Testis (tissue), 3 donors: Measurements from ENCODE around the gene DELE1. TPM values are rescaled to one million over a fixed set of nuclear protein-coding genes. Genes with fewer than 3 reads are reported as not detected.

ENCODE experiments used
- DNase-seq: peaks from one replicate; pipeline ENCODE4 v3.0.0-alpha.2; 2019
- H3K27ac ChIP-seq, 2 donors: fragments of 200-600 bp; sonication (generic); one replicate each; pipeline ENCODE4 v1.5.1; 2019
- H3K27me3 ChIP-seq: fragments of 200-600 bp; sonication (generic); one replicate; pipeline ENCODE4 v1.5.1; 2019
- H3K36me3 ChIP-seq: fragments of 200-600 bp; sonication (generic); one replicate; pipeline ENCODE4 v1.5.1; 2017; ENCODE audit warnings: low read depth; ENCODE audit errors: missing control alignments
- H3K4me1 ChIP-seq: fragments of 200-600 bp; sonication (generic); one replicate; pipeline ENCODE4 v1.5.1; 2019
- H3K4me3 ChIP-seq, 2 donors: fragments of 200-600 bp; sonication (generic); one replicate each; pipeline ENCODE4 v1.5.1; 2017 to 2019
- H3K9me3 ChIP-seq: fragments of 200-600 bp; sonication (generic); one replicate; pipeline ENCODE4 v1.5.1; 2017
- POLR2A ChIP-seq: fragments of 450-650 bp; IDR thresholded peaks from one replicate; pipeline ENCODE4 v1.6.1; 2017; ENCODE audit warnings: antibody characterized with exemption, mild to moderate bottlenecking, moderate library complexity
- WGBS, 2 donors: methylation state at CpG; one replicate each; pipeline ENCODE4 v1.1.5; 2018; 5-methylcytosine and 5-hydroxymethylcytosine counted together
- intact Hi-C: fragments of 100-400 bp; cut with DNase I; formaldehyde crosslinking; loops from one replicate; pipeline ENCODE4 v1.15.1; 2023; ENCODE audit warnings: low total_unique reads
- polyA plus RNA-seq: library from polyadenylated mRNA; stranded (reverse); fragments of 350-450 nt; fragmentation: Illumina TruSeq; extraction: RNeasy Lipid Tissue Mini Kit (QIAGEN cat#74804); gene quantifications from one replicate; pipeline ENCODE4 v1.2.3, GENCODE V29; 2014; ENCODE audit warnings: low read depth, low replicate concordance; ENCODE audit not compliant: insufficient read depth
- total RNA-seq, 2 donors: library from RNA; depleted of rRNA; stranded (reverse); fragments of >200 nt; gene quantifications; one replicate each; pipeline ENCODE4 v1.2.3, GENCODE V29; 2016
- TF ChIP-seq, protein P1 (sequence below), 3 experiments: fragments of 450-650 bp in 2 of 3; fragments of 200-600 bp in 1 of 3; sonication (generic) in 1 of 3; IDR thresholded peaks; one replicate each; pipeline ENCODE4 v1.5.1; 2016 to 2019; ENCODE audit warnings: antibody characterized with exemption in 3 of 3, mild to moderate bottlenecking in 2 of 3, moderate library complexity in 1 of 3

Gene DELE1
- total and polyA plus RNA-seq, 3 donors from 2014 or later = 51.2 to 75.8 (median 69.9) TPM

DNA sequence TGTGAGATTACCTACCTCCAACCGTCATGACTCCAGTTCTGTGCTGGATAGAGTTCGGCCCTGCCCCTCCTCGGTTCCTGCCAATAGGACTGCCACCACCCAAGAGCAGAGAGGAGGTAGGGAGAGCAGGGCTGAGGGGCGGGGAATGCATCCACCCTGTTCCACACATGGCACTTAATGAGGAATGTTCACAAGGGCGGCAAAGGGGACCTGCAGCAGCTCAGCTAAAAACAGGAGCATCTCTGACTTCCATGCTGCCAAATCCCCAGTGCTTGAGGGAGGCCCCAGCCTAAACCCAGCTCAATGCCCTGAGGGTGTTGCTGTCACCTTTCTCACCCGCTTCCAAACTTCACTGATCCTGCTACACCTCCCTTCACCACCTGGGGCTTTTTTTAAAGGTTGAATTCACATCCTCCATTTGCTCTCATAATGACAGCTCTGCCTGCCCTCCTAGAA is 7.8 kb upstream of the DELE1 start:
- WGBS, 2 donors = 81 to 84% methylated on average over 6 of the region's 6 CpGs
- Histone ChIP-seq H3K4me3 (no peak overlapping the region), H3K27me3 (no peaks in the 10 kb centered on the region), H3K9me3 (no peaks in the 10 kb centered on the region), H3K36me3 (no peaks in the 10 kb centered on the region), H3K4me1 (no peaks in the 10 kb centered on the region), H3K27ac (no peak overlapping the region)
- intact Hi-C loops = no loop called here
- no peak for DNase-seq
- TF ChIP-seq, protein P1, sequence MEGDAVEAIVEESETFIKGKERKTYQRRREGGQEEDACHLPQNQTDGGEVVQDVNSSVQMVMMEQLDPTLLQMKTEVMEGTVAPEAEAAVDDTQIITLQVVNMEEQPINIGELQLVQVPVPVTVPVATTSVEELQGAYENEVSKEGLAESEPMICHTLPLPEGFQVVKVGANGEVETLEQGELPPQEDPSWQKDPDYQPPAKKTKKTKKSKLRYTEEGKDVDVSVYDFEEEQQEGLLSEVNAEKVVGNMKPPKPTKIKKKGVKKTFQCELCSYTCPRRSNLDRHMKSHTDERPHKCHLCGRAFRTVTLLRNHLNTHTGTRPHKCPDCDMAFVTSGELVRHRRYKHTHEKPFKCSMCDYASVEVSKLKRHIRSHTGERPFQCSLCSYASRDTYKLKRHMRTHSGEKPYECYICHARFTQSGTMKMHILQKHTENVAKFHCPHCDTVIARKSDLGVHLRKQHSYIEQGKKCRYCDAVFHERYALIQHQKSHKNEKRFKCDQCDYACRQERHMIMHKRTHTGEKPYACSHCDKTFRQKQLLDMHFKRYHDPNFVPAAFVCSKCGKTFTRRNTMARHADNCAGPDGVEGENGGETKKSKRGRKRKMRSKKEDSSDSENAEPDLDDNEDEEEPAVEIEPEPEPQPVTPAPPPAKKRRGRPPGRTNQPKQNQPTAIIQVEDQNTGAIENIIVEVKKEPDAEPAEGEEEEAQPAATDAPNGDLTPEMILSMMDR (IDR thresholded peaks at IDR 0.05) = no peak
- TF ChIP-seq POLR2A = no peak

DNA sequence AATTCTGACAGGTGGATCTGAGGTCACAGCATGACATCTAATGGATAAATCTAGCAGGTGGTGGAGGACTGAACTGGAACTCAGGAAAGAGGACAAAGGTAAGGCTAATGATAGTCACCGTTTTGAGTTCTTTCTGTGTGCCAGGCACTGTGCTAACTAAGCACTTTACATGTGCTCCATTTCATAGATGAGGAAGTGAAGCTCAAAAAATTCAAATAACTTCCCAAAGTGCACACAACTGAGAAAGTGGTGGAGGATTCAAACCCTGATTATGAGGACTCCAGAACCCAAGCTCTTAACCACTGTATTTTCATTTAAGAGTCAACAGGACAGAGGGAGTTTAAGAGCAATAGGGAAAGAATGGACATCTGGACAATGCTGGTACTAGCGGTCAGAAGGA is 7.1 kb upstream of the DELE1 start:
- 69 to 76% methylated on average over 2 of the region's 2 CpGs for WGBS, 2 donors
- intact Hi-C loops = no loop called here
- no peaks in the 10 kb centered on the region for H3K36me3 ChIP-seq
- H3K4me1 ChIP-seq = no peaks in the 10 kb centered on the region
- no peak overlapping the region for H3K27ac ChIP-seq
- H3K27me3 ChIP-seq = no peaks in the 10 kb centered on the region
- H3K4me3 ChIP-seq = no peak overlapping the region
- no peak for DNase-seq
- no peaks in the 10 kb centered on the region for H3K9me3 ChIP-seq
- TF ChIP-seq, protein P1 (IDR thresholded peaks at IDR 0.05) = no peak
- no peak for TF ChIP-seq POLR2A

GRCh38 chr5:141917760-141918159 is 5.9 kb upstream of the DELE1 start:
- no peaks in the 10 kb centered on the region for H3K36me3 ChIP-seq
- intact Hi-C loops = no loop called here
- H3K4me3 ChIP-seq = no peak overlapping the region
- 83 to 85% methylated on average over 5 of the region's 5 CpGs for WGBS, 2 donors
- TF ChIP-seq POLR2A = no peak
- TF ChIP-seq, protein P1 (IDR thresholded peaks at IDR 0.05) = no peak
- no peaks in the 10 kb centered on the region for H3K27me3 ChIP-seq
- no peak overlapping the region for H3K27ac ChIP-seq
- no peaks in the 10 kb centered on the region for H3K4me1 ChIP-seq
- no peaks in the 10 kb centered on the region for H3K9me3 ChIP-seq
- DNase-seq = no peak

GRCh38 chr5:141919218-141920119 is 4.2 kb upstream of the DELE1 start:
- Histone ChIP-seq H3K9me3 (no peaks in the 10 kb centered on the region), H3K36me3 (no peaks in the 10 kb centered on the region), H3K27ac (no peak overlapping the region), H3K4me3 (no peak overlapping the region), H3K27me3 (no peaks in the 10 kb centered on the region), H3K4me1 (peaks cover 4% of the 10 kb centered on the region)
- TF ChIP-seq POLR2A = no peak
- TF ChIP-seq, protein P1 (IDR thresholded peaks at IDR 0.05) = no peak
- DNase-seq = no peak
- intact Hi-C loops = no loop called here
- 81 to 90% methylated on average over 8 of the region's 8 CpGs for WGBS, 2 donors
